Smooth muscle cell of the brain vasculature (primary cell): Measurements from ENCODE around the gene ATG7.
"Not testable (repeated sequence)": the region's sequence is repeated elsewhere in the genome, so short reads cannot be mapped to it uniquely, and the experiment has no call there.

Experiments used
- DNase-seq: peaks from one replicate; pipeline ENCODE4 v3.0.0-alpha.2; 2012; ENCODE audit warnings: low read depth, low spot score

Gene ATG7

GRCh38 chr3:11389386-11390268 is 117.4 kb downstream of the ATG7 start:
- DNase-seq: no peak

DNA sequence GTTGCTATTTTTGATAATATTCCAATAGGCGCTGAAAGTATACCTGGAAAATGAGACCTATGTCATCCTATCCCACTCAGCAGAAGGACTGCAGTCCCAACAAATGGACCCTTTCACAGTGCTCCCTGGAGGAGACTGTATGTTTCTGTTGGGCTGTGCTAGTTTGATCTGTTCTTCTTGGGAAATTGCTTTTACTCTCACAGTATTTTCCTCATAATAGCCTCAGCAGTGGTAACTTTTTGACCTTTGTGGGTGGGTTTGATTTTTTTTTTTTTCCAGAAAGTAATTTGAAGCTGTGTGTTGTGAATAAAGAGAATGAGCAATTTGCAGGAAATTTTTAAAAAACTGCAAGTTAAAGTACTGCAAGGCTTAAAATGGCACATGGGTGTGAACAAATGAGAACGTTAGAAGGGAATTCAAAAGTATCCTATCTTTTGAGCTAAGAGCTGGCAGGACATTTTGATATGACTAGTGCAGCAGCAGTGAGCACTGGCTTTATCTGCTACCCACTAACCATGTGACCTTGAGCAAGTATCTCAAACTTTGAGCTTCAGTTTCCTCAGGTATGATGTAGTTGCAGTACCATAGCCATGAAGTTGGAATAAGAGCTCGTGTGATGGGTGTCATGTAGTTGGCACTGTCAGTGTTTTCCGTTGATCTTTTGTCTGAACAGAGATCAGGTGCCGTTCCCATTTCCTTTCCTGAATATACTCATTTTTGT is 118.4 kb downstream of the ATG7 start:
- no peak for DNase-seq

DNA sequence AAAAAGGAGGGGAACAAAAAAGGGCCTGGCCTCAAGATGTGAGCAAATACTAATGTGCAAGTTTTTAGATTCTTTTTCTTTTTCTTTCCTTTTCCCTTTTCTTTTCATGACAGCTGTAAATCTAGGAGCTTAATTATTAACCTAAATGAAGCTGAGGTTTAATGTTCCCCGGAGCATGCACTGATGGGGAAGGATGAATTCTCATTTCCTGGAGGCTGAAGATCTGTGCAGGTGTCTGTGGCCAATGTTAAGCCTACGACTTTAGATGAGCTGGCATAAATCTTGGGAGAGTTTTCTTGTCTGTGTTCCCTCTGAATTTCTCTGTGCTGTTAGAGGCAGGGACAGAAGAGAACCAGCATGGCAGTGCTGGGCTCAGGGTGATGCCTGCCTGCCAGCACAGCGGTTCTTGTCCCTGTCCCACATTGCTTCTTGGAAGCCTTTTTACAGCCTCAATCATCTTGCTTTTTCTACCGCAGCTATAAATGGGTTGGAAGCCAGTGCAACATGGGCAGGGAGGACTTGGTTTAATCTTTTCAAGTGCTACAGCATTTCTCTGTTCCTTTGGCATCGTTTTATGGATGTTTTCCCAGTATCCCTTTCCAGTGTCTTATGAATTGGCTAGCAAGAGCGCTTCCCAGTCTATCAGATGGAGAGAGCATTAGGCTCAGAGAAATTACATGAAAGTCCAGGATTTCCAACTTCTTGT is 119.1 kb downstream of the ATG7 start:
- DNase-seq: no peak

GRCh38 chr3:11392014-11392859 is 120.0 kb downstream of the ATG7 start:
- peak; percentile 81 for DNase-seq

DNA sequence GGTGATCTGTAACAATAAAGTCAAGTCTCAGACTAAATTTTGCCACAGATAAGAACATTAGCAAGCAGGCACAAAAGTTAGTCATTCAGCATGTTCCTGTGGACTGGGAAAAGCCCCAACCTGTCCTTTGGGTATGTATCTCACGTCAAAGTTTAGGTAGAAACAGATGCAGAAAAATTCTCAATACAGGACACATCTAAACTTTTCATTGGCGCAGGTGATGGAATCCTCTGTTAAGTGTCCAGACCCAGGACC is 120.6 kb downstream of the ATG7 start:
- DNase-seq: no peak

DNA sequence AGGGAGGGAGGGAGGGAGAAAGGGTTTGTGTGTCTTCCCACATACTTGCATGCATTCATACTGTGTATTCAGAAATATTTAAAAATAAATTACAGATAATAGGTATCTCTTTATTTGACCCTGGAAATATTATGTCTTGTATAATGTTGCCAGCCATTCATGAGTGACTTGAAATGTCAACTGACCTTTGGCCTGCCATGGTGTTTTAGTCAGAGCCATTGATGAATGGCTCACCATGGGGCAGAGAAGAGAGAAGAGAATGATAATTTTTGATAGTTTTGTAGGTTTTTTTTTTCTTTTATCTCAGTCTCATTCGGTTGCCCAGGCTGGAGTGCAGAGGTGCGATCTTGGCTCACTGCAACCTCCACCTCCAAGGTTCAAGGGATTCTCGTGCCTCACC is 121.2 kb downstream of the ATG7 start:
- DNase-seq: no peak

DNA sequence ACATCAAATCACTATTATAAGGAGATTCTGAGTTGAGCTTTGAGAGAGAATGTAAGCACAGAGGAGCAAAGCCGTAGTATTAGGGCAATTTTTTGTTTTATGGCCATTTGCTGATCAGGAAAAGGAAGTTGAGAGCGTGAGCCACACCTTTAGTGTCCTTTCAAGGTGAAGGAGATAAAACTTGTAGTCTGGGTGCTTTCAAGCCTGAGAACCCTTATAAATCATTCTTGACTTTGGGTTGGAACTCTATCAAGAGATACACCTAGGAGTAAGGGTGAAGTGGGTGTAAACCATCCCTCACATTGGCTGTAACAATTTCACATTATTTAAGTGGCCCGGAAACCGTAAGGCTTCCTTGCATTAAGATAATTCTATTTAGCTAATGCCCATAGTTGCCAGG is 122.2 kb downstream of the ATG7 start:
- DNase-seq: no peak

DNA sequence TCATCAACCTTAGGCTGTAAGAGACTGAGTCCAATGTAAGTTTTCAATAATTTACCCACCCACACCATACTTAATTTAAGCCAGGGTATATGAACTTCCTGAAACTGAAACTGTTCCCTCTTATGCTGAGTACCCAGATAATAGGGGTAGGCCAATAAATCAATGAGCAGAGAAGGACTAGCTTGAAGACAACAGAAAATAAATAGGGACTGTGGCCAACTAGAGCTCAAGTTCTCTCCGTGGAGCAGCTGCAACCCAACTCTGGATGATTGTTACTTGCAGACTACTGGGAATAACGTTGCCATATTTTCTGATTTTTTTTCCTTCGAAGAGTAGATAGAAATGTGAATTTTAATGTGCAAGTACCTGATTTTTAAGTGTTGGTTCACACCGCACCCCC is 128.0 kb downstream of the ATG7 start:
- no peak for DNase-seq

- DNase-seq: no peak
These were observed 129.2 kb downstream of the ATG7 start for GRCh38 chr3:11401434-11401833.

- DNase-seq: no peak
These were observed 133.1 kb downstream of the ATG7 start for GRCh38 chr3:11405323-11405722.

- no peak for DNase-seq
These were observed 135.4 kb downstream of the ATG7 start for GRCh38 chr3:11407644-11408043.

- DNase-seq: not testable (repeated sequence)
These were observed 136.2 kb downstream of the ATG7 start for GRCh38 chr3:11408324-11408859.

- no peak for DNase-seq
These were observed 138.4 kb downstream of the ATG7 start for GRCh38 chr3:11410564-11410963.

GRCh38 chr3:11411956-11412355 is 139.8 kb downstream of the ATG7 start:
- DNase-seq: no peak

DNA sequence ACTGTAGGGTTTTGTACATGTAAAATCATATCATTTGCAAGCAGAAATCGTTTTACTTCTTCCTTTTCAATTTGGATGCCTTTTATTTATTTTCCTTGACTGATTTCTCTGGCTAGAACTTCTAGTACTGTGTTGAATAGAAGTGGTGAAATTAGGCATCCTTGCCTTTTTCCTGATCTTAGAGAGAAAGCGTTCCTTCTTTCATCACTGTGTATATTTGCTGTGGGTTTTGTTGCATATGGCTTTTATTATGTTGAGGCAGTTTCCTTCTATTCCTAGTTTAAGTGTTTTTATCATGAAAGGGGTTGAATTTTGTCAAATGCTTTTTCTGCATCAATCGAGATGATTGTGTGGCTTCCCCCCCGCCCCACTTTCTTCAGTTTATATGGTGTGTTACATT is 140.9 kb downstream of the ATG7 start:
- DNase-seq: no peak

DNA sequence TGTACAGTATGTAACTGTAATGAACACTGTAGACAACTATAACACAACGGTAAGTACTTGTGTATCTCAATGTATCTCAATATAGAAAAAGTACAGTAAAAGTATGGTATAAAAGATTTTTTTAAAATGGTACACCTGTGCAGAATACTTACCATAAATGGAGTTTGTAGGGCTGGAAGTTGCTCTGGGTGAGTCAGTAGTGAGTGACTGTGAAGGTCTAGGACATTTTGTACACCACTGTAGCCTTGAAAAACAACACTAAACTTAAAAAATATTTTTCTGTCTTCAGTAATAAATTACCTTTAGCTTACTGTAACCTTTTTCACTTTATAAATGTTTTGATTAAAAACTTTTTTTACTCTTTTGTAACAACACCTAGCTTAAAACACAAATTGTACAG is 142.9 kb downstream of the ATG7 start:
- DNase-seq: no peak

GRCh38 chr3:11420066-11420465 is 147.9 kb downstream of the ATG7 start:
- no peak for DNase-seq

DNA sequence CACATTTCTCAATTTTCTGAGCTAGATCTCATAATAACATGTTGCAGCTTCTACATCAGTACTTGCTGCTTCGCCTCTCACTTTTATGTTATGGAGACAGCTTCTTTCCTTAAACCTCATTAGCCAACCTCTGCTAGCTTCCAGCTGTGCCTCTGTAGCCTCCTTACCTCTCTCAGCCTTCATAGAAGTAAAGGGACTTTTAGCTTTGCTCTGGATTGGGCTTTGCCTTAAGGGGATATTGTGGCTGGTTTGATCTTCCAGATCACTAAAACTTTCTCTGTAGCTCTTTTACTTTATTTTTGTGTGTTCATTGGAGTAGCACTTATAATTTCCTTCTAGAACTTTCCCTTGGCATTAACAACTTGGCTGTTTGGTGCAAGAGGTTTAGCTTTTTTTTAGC is 150.1 kb downstream of the ATG7 start:
- DNase-seq: no peak

DNA sequence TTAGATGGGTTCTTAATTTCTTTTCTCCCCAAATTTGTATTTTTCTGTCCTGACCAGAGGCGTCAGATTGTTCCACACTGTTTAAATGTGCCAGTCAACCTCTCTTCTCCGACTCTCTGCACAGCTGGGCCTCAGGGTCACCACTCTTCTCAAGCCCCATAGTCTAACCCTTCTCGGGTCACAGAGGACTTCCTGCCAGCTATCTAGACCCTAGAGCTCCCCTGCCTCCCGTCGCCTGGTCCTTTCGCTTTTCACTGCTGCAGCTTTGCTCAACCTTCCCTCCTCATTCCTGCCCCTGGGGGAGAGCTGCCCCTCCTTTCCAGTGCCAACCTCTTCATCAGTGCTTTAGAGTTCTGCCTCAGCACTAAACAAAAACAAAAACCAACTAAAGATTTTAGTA is 151.7 kb downstream of the ATG7 start:
- no peak for DNase-seq

DNA sequence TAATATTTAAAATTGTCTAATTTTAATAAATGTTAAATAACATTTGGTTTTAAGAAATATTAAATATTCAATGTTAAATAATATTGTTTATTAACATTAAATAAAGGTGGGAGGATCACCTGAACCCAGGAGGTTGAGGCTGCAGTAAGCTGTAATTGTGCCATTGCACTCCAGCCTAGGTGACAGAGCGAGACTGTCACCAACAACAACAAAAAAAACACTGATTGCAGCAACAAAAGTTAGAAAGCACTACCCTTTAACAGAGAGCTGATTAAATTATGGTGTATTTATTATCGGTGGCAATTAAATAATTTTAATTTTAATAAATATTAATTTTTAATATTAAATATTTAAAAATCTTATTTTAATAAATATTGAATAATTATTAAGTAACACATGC is 152.1 kb downstream of the ATG7 start:
- DNase-seq: no peak

DNA sequence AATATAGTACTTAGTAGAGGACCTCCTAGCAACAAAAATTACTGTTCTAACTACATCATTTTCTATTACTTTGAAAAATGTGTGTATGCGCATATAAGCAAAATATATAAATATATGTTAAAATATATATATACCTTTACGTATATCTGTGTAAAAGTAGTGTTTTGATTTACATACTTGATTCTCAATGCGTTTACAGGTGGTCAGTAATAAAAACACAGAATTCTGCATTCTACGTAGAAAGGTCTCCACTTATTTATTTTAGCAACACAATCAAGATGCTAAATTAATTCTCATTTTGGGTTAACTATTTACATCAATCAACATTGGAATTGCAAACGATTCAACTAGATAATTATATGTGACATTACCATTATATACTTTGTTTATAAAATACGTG is 158.0 kb downstream of the ATG7 start:
- no peak for DNase-seq

GRCh38 chr3:11430624-11431023 is 158.4 kb downstream of the ATG7 start:
- DNase-seq: no peak
